SU-DHL-6 (cell line): ENCODE results near the gene RPE65.

Experiments
- H2AFZ ChIP-seq: fragments of 200-600 bp; sonication (generic); 2 replicates; pipeline ENCODE4 v1.6.1; 2014; ENCODE audit warnings: low read depth, mild to moderate bottlenecking, moderate library complexity, mixed read lengths, antibody characterized with exemption, low read length; ENCODE audit not compliant: severe bottlenecking
- H3F3A ChIP-seq: fragments of 200-600 bp; shearing (Covaris generic); 2 replicates; pipeline ENCODE4 v1.6.0; 2016; ENCODE audit warnings: antibody characterized with exemption, mild to moderate bottlenecking; ENCODE audit not compliant: insufficient read depth
- H3K27ac ChIP-seq: fragments of 200-600 bp; sonication (generic); 2 replicates; pipeline ENCODE4 v1.5.1; 2016; ENCODE audit warnings: low read depth, mild to moderate bottlenecking, low read length, moderate library complexity, mixed read lengths
- H3K27me3 ChIP-seq: fragments of 200-600 bp; sonication (generic), shearing (Covaris generic); 2 replicates; pipeline ENCODE4 v1.6.0; 2014; ENCODE audit warnings: mild to moderate bottlenecking, low read length
- H3K36me3 ChIP-seq: fragments of 200-600 bp; sonication (generic); 2 replicates; pipeline ENCODE4 v1.6.1; 2014; ENCODE audit warnings: mild to moderate bottlenecking, low read length, mixed read lengths
- H3K4me2 ChIP-seq: fragments of 300-600, 200-600 bp; shearing (Covaris generic), sonication (generic); 2 replicates; pipeline ENCODE4 v1.6.0; 2014; ENCODE audit warnings: low read length, low read depth, mild to moderate bottlenecking; ENCODE audit not compliant: poor library complexity, severe bottlenecking
- H3K4me3 ChIP-seq: fragments of 200-600 bp; sonication (generic); 2 replicates; pipeline ENCODE4 v1.5.1; 2014; ENCODE audit warnings: antibody characterized with exemption, low read length, mild to moderate bottlenecking, mixed read lengths; ENCODE audit not compliant: insufficient read depth, poor library complexity, severe bottlenecking
- H3K79me2 ChIP-seq: fragments of 200-600 bp; sonication (generic); 2 replicates; pipeline ENCODE4 v1.6.1; 2014; ENCODE audit warnings: mild to moderate bottlenecking, low read length, moderate library complexity; ENCODE audit not compliant: insufficient read depth
- H3K9ac ChIP-seq: fragments of 200-600 bp; sonication (generic); 2 replicates; pipeline ENCODE4 v1.7.0; 2014; ENCODE audit warnings: mild to moderate bottlenecking, low read length
- H3K9me2 ChIP-seq: fragments of 200-600 bp; sonication (generic); replicated peaks from 2 replicates; pipeline ENCODE4 v1.6.1; 2014; ENCODE audit warnings: low read length; ENCODE audit not compliant: insufficient read depth
- H3K9me3 ChIP-seq: fragments of 200-600 bp; sonication (generic); 2 replicates; pipeline ENCODE4 v1.6.1; 2014; ENCODE audit warnings: low read length, mixed read lengths; ENCODE audit not compliant: insufficient read depth
- H4K20me1 ChIP-seq: fragments of 200-600 bp; sonication (generic); 2 replicates; pipeline ENCODE4 v1.6.1; 2014; ENCODE audit warnings: low read depth, mild to moderate bottlenecking, antibody characterized with exemption, low read length, moderate library complexity, mixed read lengths
- EZH2phosphoT487 ChIP-seq: fragments of 200-600 bp; sonication (generic), shearing (Covaris generic); conservative IDR thresholded peaks from 2 replicates; pipeline ENCODE4 v1.6.1; 2018; ENCODE audit warnings: mild to moderate bottlenecking, antibody characterized with exemption, low read length, moderate library complexity, mixed read lengths
- TF ChIP-seq, protein P1 (sequence below): fragments of 200-600 bp; sonication (generic); IDR thresholded peaks from one replicate; pipeline ENCODE4 v1.5.1; 2017; ENCODE audit warnings: antibody characterized with exemption, mild to moderate bottlenecking, low read length, moderate library complexity; ENCODE audit not compliant: insufficient read depth, poor library complexity, severe bottlenecking

Gene RPE65

GRCh38 chr1:68449901-68450300 lies at the start of gene RPE65:
Gene RPE65 (minus strand): TSS chr1:68449954. CDS start chr1:68449905, 49 bp downstream.
- Histone ChIP-seq H3F3A (no peaks in the 10 kb centered on the region), H3K9ac (no peak within 1 kb of the TSS), H3K27ac (no peak within 1 kb of the TSS), H3K79me2 (no peaks in the 10 kb centered on the region), H3K9me2 (no peaks in the 10 kb centered on the region), H3K27me3 (no peaks in the 10 kb centered on the region), H3K36me3 (no peaks in the 10 kb centered on the region), H3K9me3 (no peaks in the 10 kb centered on the region), H2AFZ (no peak within 1 kb of the TSS), H3K4me2 (no peak within 1 kb of the TSS), H4K20me1 (no peaks in the 10 kb centered on the region), H3K4me3 (no peak within 1 kb of the TSS)
- no peak for TF ChIP-seq EZH2phosphoT487
- TF ChIP-seq, protein P1, sequence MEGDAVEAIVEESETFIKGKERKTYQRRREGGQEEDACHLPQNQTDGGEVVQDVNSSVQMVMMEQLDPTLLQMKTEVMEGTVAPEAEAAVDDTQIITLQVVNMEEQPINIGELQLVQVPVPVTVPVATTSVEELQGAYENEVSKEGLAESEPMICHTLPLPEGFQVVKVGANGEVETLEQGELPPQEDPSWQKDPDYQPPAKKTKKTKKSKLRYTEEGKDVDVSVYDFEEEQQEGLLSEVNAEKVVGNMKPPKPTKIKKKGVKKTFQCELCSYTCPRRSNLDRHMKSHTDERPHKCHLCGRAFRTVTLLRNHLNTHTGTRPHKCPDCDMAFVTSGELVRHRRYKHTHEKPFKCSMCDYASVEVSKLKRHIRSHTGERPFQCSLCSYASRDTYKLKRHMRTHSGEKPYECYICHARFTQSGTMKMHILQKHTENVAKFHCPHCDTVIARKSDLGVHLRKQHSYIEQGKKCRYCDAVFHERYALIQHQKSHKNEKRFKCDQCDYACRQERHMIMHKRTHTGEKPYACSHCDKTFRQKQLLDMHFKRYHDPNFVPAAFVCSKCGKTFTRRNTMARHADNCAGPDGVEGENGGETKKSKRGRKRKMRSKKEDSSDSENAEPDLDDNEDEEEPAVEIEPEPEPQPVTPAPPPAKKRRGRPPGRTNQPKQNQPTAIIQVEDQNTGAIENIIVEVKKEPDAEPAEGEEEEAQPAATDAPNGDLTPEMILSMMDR, result no peak

GRCh38 chr1:68497358-68497698 lies 47.6 kb upstream of the RPE65 start:
- Histone ChIP-seq H4K20me1 (no peaks in the 10 kb centered on the region), H3K27ac (no peak overlapping the region), H3F3A (no peaks in the 10 kb centered on the region), H3K4me3 (peak overlapping the region; percentile 80), H2AFZ (peak overlapping the region; percentile 93), H3K27me3 (no peaks in the 10 kb centered on the region), H3K79me2 (peaks cover 43% of the 10 kb centered on the region), H3K9ac (peak overlapping the region; percentile 84), H3K4me2 (peak overlapping the region; percentile 76), H3K9me3 (no peaks in the 10 kb centered on the region), H3K36me3 (peaks cover 10% of the 10 kb centered on the region; the same call in 1 of the 2 replicates), H3K9me2 (no peaks in the 10 kb centered on the region)
- TF ChIP-seq EZH2phosphoT487, result no peak
- TF ChIP-seq, protein P1, result no peak

- H3K4me2 ChIP-seq, result peak within 1 kb of the TSS; percentile 76
- H2AFZ ChIP-seq, result peak within 1 kb of the TSS; percentile 93
- no peaks in the 10 kb centered on the region for H3K9me2 ChIP-seq
- H3K9ac ChIP-seq, result peak within 1 kb of the TSS; percentile 84
- peak within 1 kb of the TSS; percentile 80 for H3K4me3 ChIP-seq
- peak within 1 kb of the TSS; percentile 65 for H3K27ac ChIP-seq
- H3K36me3 ChIP-seq, result peaks cover 13% of the 10 kb centered on the region; the same call in 1 of the 2 replicates
- H3K27me3 ChIP-seq, result no peaks in the 10 kb centered on the region
- H3F3A ChIP-seq, result no peaks in the 10 kb centered on the region
- TF ChIP-seq EZH2phosphoT487, result no peak
- TF ChIP-seq, protein P1, result no peak
- no peaks in the 10 kb centered on the region for H4K20me1 ChIP-seq
- peaks cover 48% of the 10 kb centered on the region for H3K79me2 ChIP-seq
- no peaks in the 10 kb centered on the region for H3K9me3 ChIP-seq
Observed at GRCh38 chr1:68496680-68497357, 47.1 kb upstream of the RPE65 start, which contains the start of gene DEPDC1. Gene DEPDC1 (minus strand): TSS chr1:68497082. CDS start chr1:68496999, 83 bp downstream.
